H9 (cell line): Measurements from ENCODE around the gene C1orf105. TPM values are rescaled to one million over a fixed set of nuclear protein-coding genes. Genes with fewer than 3 reads are reported as not detected.

Source experiments
- DNase-seq: peaks from one replicate; pipeline ENCODE4 v3.0.0-alpha.2; 2017
- H2AFZ ChIP-seq: one replicate; pipeline ENCODE4 v1.6.1; 2013; ENCODE audit warnings: mild to moderate bottlenecking, low read length, control low read depth, moderate library complexity
- H2AK5ac ChIP-seq: 2 replicates; pipeline ENCODE4 v1.6.1; 2013; ENCODE audit warnings: low read length, control low read depth, mixed read lengths; ENCODE audit not compliant: insufficient read length
- H2BK120ac ChIP-seq: one replicate; pipeline ENCODE4 v1.6.1; 2013; ENCODE audit warnings: low read depth, mild to moderate bottlenecking, low read length, control low read depth, inconsistent platforms; ENCODE audit not compliant: poor library complexity, severe bottlenecking
- H2BK12ac ChIP-seq: 2 replicates; pipeline ENCODE4 v1.6.1; 2013; ENCODE audit warnings: low read length, control low read depth, mixed read lengths, low read depth; ENCODE audit not compliant: insufficient read length
- H2BK15ac ChIP-seq: 2 replicates; pipeline ENCODE4 v1.6.1; 2013; ENCODE audit warnings: low read depth, low read length, control low read depth
- H2BK20ac ChIP-seq: one replicate; pipeline ENCODE4 v1.6.1; 2013; ENCODE audit warnings: low read depth, mild to moderate bottlenecking, low read length, control low read depth, inconsistent platforms; ENCODE audit not compliant: poor library complexity, severe bottlenecking
- H2BK5ac ChIP-seq: 2 replicates; pipeline ENCODE4 v1.6.1; 2013; ENCODE audit warnings: low read length, control low read depth, mixed read lengths; ENCODE audit not compliant: insufficient read length
- H3K14ac ChIP-seq: 2 replicates; pipeline ENCODE4 v1.6.1; 2013; ENCODE audit warnings: low read length, control low read depth; ENCODE audit not compliant: insufficient read depth
- H3K18ac ChIP-seq: 2 replicates; pipeline ENCODE4 v1.6.1; 2013; ENCODE audit warnings: low read depth, mild to moderate bottlenecking, mixed read lengths, low read length, control low read depth; ENCODE audit not compliant: insufficient read length
- H3K23ac ChIP-seq: 2 replicates; pipeline ENCODE4 v1.6.1; 2013; ENCODE audit warnings: low read length, control low read depth, mixed read lengths, low read depth; ENCODE audit not compliant: insufficient read length
- H3K23me2 ChIP-seq: 2 replicates; pipeline ENCODE4 v1.6.1; 2013; ENCODE audit warnings: low read depth, mild to moderate bottlenecking, mixed read lengths, low read length, control low read depth; ENCODE audit not compliant: insufficient read length, poor library complexity, severe bottlenecking
- H3K27ac ChIP-seq: 2 replicates; pipeline ENCODE4 v1.5.1; 2013; ENCODE audit warnings: low read length, control low read depth, mixed read lengths, low read depth; ENCODE audit not compliant: insufficient read length
- H3K27me3 ChIP-seq: 2 replicates; pipeline ENCODE4 v1.6.1; 2013; ENCODE audit warnings: low read length, control low read depth, inconsistent platforms; ENCODE audit not compliant: insufficient read depth
- H3K4ac ChIP-seq: 2 replicates; pipeline ENCODE4 v1.6.1; 2013; ENCODE audit warnings: low read depth, mild to moderate bottlenecking, control low read depth, inconsistent platforms, low read length, moderate library complexity
- H3K4me1 ChIP-seq: 2 replicates; pipeline ENCODE4 v1.6.1; 2013; ENCODE audit warnings: low read length, control low read depth, inconsistent platforms; ENCODE audit not compliant: insufficient read depth
- H3K4me2 ChIP-seq: 2 replicates; pipeline ENCODE4 v1.6.1; 2013; ENCODE audit warnings: low read length, control low read depth, mixed read lengths; ENCODE audit not compliant: insufficient read length, insufficient read depth
- H3K56ac ChIP-seq: 2 replicates; pipeline ENCODE4 v1.6.1; 2013; ENCODE audit warnings: low read depth, mild to moderate bottlenecking, mixed read lengths, low read length, control low read depth; ENCODE audit not compliant: insufficient read length
- H3K79me1 ChIP-seq: 2 replicates; pipeline ENCODE4 v1.6.1; 2013; ENCODE audit warnings: low read depth, mild to moderate bottlenecking, moderate library complexity, low read length, control low read depth, inconsistent platforms; ENCODE audit not compliant: insufficient read depth, poor library complexity, severe bottlenecking
- H3K79me2 ChIP-seq: 2 replicates; pipeline ENCODE4 v1.6.1; 2013; ENCODE audit warnings: low read length, control low read depth, inconsistent platforms; ENCODE audit not compliant: insufficient read depth
- H3K9ac ChIP-seq: 2 replicates; pipeline ENCODE4 v1.6.1; 2013; ENCODE audit warnings: low read length, control low read depth, mixed read lengths; ENCODE audit not compliant: insufficient read length; ENCODE audit errors: extremely low read depth
- H3K9me3 ChIP-seq: one replicate; pipeline ENCODE4 v1.6.1; 2013; ENCODE audit warnings: low read depth, low read length, inconsistent platforms; ENCODE audit not compliant: control insufficient read depth
- H3T11ph ChIP-seq: one replicate; pipeline ENCODE4 v1.6.1; 2013; ENCODE audit warnings: mild to moderate bottlenecking, low read length, control low read depth, inconsistent platforms
- H4K20me1 ChIP-seq: one replicate; pipeline ENCODE4 v1.6.1; 2013; ENCODE audit not compliant: control insufficient read depth, insufficient read length, insufficient read depth
- H4K5ac ChIP-seq: 2 replicates; pipeline ENCODE4 v1.6.1; 2013; ENCODE audit warnings: low read depth, mild to moderate bottlenecking, mixed read lengths, low read length, control low read depth; ENCODE audit not compliant: insufficient read length
- H4K8ac ChIP-seq: replicated peaks from 2 replicates; pipeline ENCODE4 v1.6.1; 2013; ENCODE audit warnings: low read length, control low read depth, mixed read lengths, low read depth; ENCODE audit not compliant: insufficient read length
- H4K91ac ChIP-seq: 2 replicates; pipeline ENCODE4 v1.6.1; 2013; ENCODE audit warnings: low read depth, mild to moderate bottlenecking, moderate library complexity, mixed read lengths, low read length, control low read depth; ENCODE audit not compliant: insufficient read length
- H3K27ac Mint-ChIP-seq, 3 experiments: 2 replicates in 2 of 3; 3 replicates in 1 of 3; pipeline ENCODE4 v1.8.0; 2020 to 2021; ENCODE audit warnings: mixed read lengths in 3 of 3, mild to moderate bottlenecking in 1 of 3, moderate library complexity in 1 of 3
- H3K27me3 Mint-ChIP-seq: 2 replicates; pipeline ENCODE4 v1.8.0; 2021; ENCODE audit warnings: low read depth, mild to moderate bottlenecking, moderate library complexity, mixed read lengths
- H3K36me3 Mint-ChIP-seq, 3 experiments: 2 replicates in 2 of 3; 3 replicates in 1 of 3; pipeline ENCODE4 v1.8.0; 2020 to 2021; ENCODE audit warnings: low read depth in 3 of 3, mixed read lengths in 3 of 3; ENCODE audit not compliant: insufficient read depth in 1 of 3
- H3K4me1 Mint-ChIP-seq, 2 experiments: 2 replicates each; pipeline ENCODE4 v1.8.0; 2020; ENCODE audit warnings: mixed read lengths in 2 of 2
- H3K4me3 Mint-ChIP-seq, 2 experiments: 2 replicates in 1 of 2; 3 replicates in 1 of 2; pipeline ENCODE4 v1.8.0; 2020 to 2021; ENCODE audit warnings: mild to moderate bottlenecking in 2 of 2, mixed read lengths in 2 of 2, moderate library complexity in 1 of 2
- H3K9me3 Mint-ChIP-seq, 2 experiments: 2 replicates in 1 of 2; 3 replicates in 1 of 2; pipeline ENCODE4 v1.8.0; 2020; ENCODE audit warnings: mild to moderate bottlenecking in 2 of 2, mixed read lengths in 2 of 2, moderate library complexity in 1 of 2
- WGBS: extraction: QIAGEN DNeasy Blood & Tissue Kit; methylation state at CpG from one replicate; pipeline ENCODE4 v1.1.7; 2013; ENCODE audit warnings: missing lambda C conversion rate, low lambda C conversion rate, mixed read lengths; ENCODE audit not compliant: insufficient read length; ENCODE audit errors: extremely low coverage; 5-methylcytosine and 5-hydroxymethylcytosine counted together
- total RNA-seq: library from RNA; stranded (reverse); gene quantifications from 2 replicates; pipeline ENCODE4 v1.2.1, GENCODE V29; 2021
- TF ChIP-seq, protein P1 (sequence below): fragments of 200-600 bp; sonication (generic); conservative IDR thresholded peaks from 3 replicates; pipeline ENCODE4 v1.8.0; 2021; ENCODE audit warnings: antibody characterized with exemption, mild to moderate bottlenecking

Gene C1orf105
- total RNA-seq, 1 experiment from 2014 or later = not detected

DNA sequence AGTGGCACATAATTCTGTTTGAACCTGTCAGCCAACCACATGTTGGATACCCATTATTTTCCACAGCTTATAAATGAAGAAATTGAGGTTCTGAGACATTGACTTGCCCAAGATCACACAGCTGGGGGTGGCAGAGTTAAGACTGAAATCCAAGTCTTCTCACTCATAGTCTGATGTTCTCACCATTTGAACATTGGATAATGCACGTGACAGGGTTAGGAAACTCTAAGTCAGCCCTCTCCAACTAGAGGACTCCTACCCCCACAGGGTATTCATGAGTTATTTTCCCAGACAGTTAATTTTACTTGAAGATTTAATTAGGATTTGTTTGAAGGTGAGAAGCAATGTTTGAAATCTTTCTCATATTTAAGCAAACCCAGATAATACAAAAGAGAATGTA, 38.1 kb upstream of the C1orf105 start:
- Mint-ChIP-seq H3K36me3 (no peaks in the 10 kb centered on the region; a peak in 1 of 7 replicates), H3K4me1 (peaks cover 34 to 41% of the 10 kb centered on the region in 2 experiments), H3K27me3 (no peaks in the 10 kb centered on the region), H3K27ac (no peak overlapping the region), H3K4me3 (no peak overlapping the region), H3K9me3 (no peaks in the 10 kb centered on the region)
- WGBS = no CpG with 5 or more reads among the region's 1 CpG
- H2BK5ac ChIP-seq = no peak overlapping the region
- no peak overlapping the region for H2BK120ac ChIP-seq
- H3K27me3 ChIP-seq = no peaks in the 10 kb centered on the region
- no peak overlapping the region for H3K56ac ChIP-seq
- no peak overlapping the region for H3K14ac ChIP-seq
- no peak overlapping the region for H4K8ac ChIP-seq
- H3K79me2 ChIP-seq = no peaks in the 10 kb centered on the region
- H3K27ac ChIP-seq = no peak overlapping the region
- TF ChIP-seq, protein P1, sequence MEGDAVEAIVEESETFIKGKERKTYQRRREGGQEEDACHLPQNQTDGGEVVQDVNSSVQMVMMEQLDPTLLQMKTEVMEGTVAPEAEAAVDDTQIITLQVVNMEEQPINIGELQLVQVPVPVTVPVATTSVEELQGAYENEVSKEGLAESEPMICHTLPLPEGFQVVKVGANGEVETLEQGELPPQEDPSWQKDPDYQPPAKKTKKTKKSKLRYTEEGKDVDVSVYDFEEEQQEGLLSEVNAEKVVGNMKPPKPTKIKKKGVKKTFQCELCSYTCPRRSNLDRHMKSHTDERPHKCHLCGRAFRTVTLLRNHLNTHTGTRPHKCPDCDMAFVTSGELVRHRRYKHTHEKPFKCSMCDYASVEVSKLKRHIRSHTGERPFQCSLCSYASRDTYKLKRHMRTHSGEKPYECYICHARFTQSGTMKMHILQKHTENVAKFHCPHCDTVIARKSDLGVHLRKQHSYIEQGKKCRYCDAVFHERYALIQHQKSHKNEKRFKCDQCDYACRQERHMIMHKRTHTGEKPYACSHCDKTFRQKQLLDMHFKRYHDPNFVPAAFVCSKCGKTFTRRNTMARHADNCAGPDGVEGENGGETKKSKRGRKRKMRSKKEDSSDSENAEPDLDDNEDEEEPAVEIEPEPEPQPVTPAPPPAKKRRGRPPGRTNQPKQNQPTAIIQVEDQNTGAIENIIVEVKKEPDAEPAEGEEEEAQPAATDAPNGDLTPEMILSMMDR = no peak
- H3K23me2 ChIP-seq = no peaks in the 10 kb centered on the region
- H2BK20ac ChIP-seq = no peak overlapping the region
- H3K79me1 ChIP-seq = no peaks in the 10 kb centered on the region
- no peak overlapping the region for H2AFZ ChIP-seq
- no peak for DNase-seq
- H3K4ac ChIP-seq = no peak overlapping the region
- no peak overlapping the region for H3T11ph ChIP-seq
- H3K18ac ChIP-seq = no peak overlapping the region
- no peak overlapping the region for H3K4me2 ChIP-seq
- H4K91ac ChIP-seq = no peak overlapping the region
- no peak overlapping the region for H2BK15ac ChIP-seq
- no peak overlapping the region for H3K23ac ChIP-seq
- H2BK12ac ChIP-seq = no peak overlapping the region
- no peaks in the 10 kb centered on the region for H3K9me3 ChIP-seq
- no peaks in the 10 kb centered on the region for H4K20me1 ChIP-seq
- H3K4me1 ChIP-seq = peaks cover 5% of the 10 kb centered on the region; the same call in 1 of the 2 replicates
- H4K5ac ChIP-seq = no peak overlapping the region
- no peak overlapping the region for H2AK5ac ChIP-seq
- no peak overlapping the region for H3K9ac ChIP-seq
